Natural killer cell (primary cell): ENCODE results near the gene ARL15. TPM values are rescaled to one million over a fixed set of nuclear protein-coding genes. Genes with fewer than 3 reads are reported as not detected.

Experiments
- ATAC-seq, 3 donors: fragments of 150-1000 bp in 2 of 3; fragments of 200-7000 bp in 1 of 3; cut with Tn5 transposase; 1 replicate in 1 of 3; 2 replicates in 2 of 3; pipeline ENCODE4 v1.10.0; 2021; ENCODE audit warnings: mild to moderate bottlenecking in 2 of 3, moderate library complexity in 2 of 3
- DNase-seq, 2 donors: peaks; one replicate each; pipeline versions ENCODE4 v3.0.0 to v3.0.0-alpha.2; 2013 to 2021; ENCODE audit warnings: mixed read lengths in 1 of 2
- H3K27ac ChIP-seq: one replicate; pipeline ENCODE4 v1.5.1; 2013; ENCODE audit warnings: mild to moderate bottlenecking, low read length
- H3K27me3 ChIP-seq: one replicate; pipeline ENCODE4 v1.6.1; 2013; ENCODE audit warnings: low read length; ENCODE audit not compliant: control insufficient read depth, insufficient read depth
- H3K36me3 ChIP-seq: one replicate; pipeline ENCODE4 v1.6.1; 2013; ENCODE audit warnings: low read length; ENCODE audit not compliant: control insufficient read depth, insufficient read depth
- H3K4me1 ChIP-seq: one replicate; pipeline ENCODE4 v1.6.1; 2013; ENCODE audit warnings: low read length; ENCODE audit not compliant: control insufficient read depth, insufficient read depth
- H3K4me3 ChIP-seq: one replicate; pipeline ENCODE4 v1.5.1; 2013; ENCODE audit warnings: low read length
- H3K9me3 ChIP-seq: one replicate; pipeline ENCODE4 v1.6.1; 2013; ENCODE audit warnings: low read length; ENCODE audit not compliant: control insufficient read depth, insufficient read depth
- H3K27ac Mint-ChIP-seq, 2 donors: one replicate each; pipeline ENCODE4 v1.8.0; 2022; ENCODE audit warnings: mild to moderate bottlenecking in 2 of 2, mixed read lengths in 2 of 2, moderate library complexity in 1 of 2
- H3K27me3 Mint-ChIP-seq, 2 donors: one replicate each; pipeline ENCODE4 v1.8.0; 2022; ENCODE audit warnings: low read depth in 2 of 2, mixed read lengths in 2 of 2
- H3K36me3 Mint-ChIP-seq: one replicate; pipeline ENCODE4 v1.8.0; 2022; ENCODE audit warnings: mixed read lengths
- H3K4me1 Mint-ChIP-seq, 2 donors: one replicate each; pipeline ENCODE4 v1.8.0; 2022; ENCODE audit warnings: mixed read lengths in 2 of 2
- H3K4me3 Mint-ChIP-seq: one replicate; pipeline ENCODE4 v1.8.0; 2022; ENCODE audit warnings: mild to moderate bottlenecking, moderate library complexity, mixed read lengths
- H3K9me3 Mint-ChIP-seq, 2 donors: one replicate each; pipeline ENCODE4 v1.8.0; 2022; ENCODE audit warnings: mixed read lengths in 2 of 2
- CTCF ChIP-seq: fragments of 200-600 bp; IDR thresholded peaks from one replicate; pipeline ENCODE4 v1.8.0; 2022; ENCODE audit warnings: antibody characterized with exemption
- WGBS: methylation state at CpG from one replicate; pipeline ENCODE4 v1.1.7; 2013; ENCODE audit warnings: missing lambda C conversion rate; ENCODE audit not compliant: insufficient coverage; 5-methylcytosine and 5-hydroxymethylcytosine counted together
- intact Hi-C: fragments of 100-400 bp; cut with micrococcal nuclease; formaldehyde crosslinking; loops from one replicate; pipeline ENCODE4 v1.14.2; 2022
- total RNA-seq, 4 donors: library from RNA; stranded (reverse); fragments of 120-200 nt in 1 of 4; gene quantifications; one replicate each; pipeline versions ENCODE4 v1.2.3 to v1.2.4, GENCODE V29; 2013 to 2022

ARL15 gene
- total RNA-seq, 3 donors from 2014 or later (not counting 1 experiment from before 2014, with no cell fraction given): 28.9 to 35.1 (median 33.1) TPM

- ATAC-seq (no peak), DNase-seq (no peak)
- Histone ChIP-seq H3K36me3 (no peaks in the 10 kb centered on the region), H3K27ac (no peak overlapping the region), H3K4me3 (no peak overlapping the region), H3K27me3 (no peaks in the 10 kb centered on the region), H3K4me1 (no peaks in the 10 kb centered on the region), H3K9me3 (peaks cover 2% of the 10 kb centered on the region)
- no peaks in the 10 kb centered on the region for H3K27me3 Mint-ChIP-seq
- H3K9me3 Mint-ChIP-seq: no peaks in the 10 kb centered on the region
- no peak overlapping the region for H3K27ac Mint-ChIP-seq
- H3K4me3 Mint-ChIP-seq: no peak overlapping the region
- WGBS: 100% methylated on average over 1 of the region's 2 CpGs
- H3K36me3 Mint-ChIP-seq: no peaks in the 10 kb centered on the region
- no peak for TF ChIP-seq CTCF
- intact Hi-C loops: no loop called here
- H3K4me1 Mint-ChIP-seq: peaks cover 39% of the 10 kb centered on the region in 2 donors
These were observed 25.8 kb downstream of the ARL15 start for GRCh38 chr5:54284586-54284985.

GRCh38 chr5:54282876-54283275 lies 27.5 kb downstream of the ARL15 start:
- Mint-ChIP-seq H3K9me3 (no peaks in the 10 kb centered on the region), H3K4me3 (no peak overlapping the region), H3K4me1 (peaks cover 39 to 44% of the 10 kb centered on the region in 2 donors), H3K27ac (no peak overlapping the region), H3K27me3 (no peaks in the 10 kb centered on the region), H3K36me3 (no peaks in the 10 kb centered on the region)
- Histone ChIP-seq H3K27ac (no peak overlapping the region), H3K4me3 (no peak overlapping the region), H3K4me1 (no peaks in the 10 kb centered on the region), H3K36me3 (peaks cover 4% of the 10 kb centered on the region), H3K27me3 (no peaks in the 10 kb centered on the region), H3K9me3 (no peaks in the 10 kb centered on the region)
- WGBS: 61% methylated on average over 1 of the region's 3 CpGs
- intact Hi-C loops: no loop called here
- DNase-seq: no peak
- TF ChIP-seq CTCF: no peak
- no peak for ATAC-seq

GRCh38 chr5:54281960-54282692 lies 28.2 kb downstream of the ARL15 start:
- Histone ChIP-seq H3K27ac (no peak overlapping the region), H3K36me3 (peaks cover 4% of the 10 kb centered on the region), H3K4me1 (no peaks in the 10 kb centered on the region), H3K4me3 (no peak overlapping the region), H3K9me3 (no peaks in the 10 kb centered on the region), H3K27me3 (no peaks in the 10 kb centered on the region)
- H3K4me3 Mint-ChIP-seq: no peak overlapping the region
- ATAC-seq (no peak), DNase-seq (no peak)
- no peaks in the 10 kb centered on the region for H3K27me3 Mint-ChIP-seq
- WGBS: 100% methylated on average over 1 of the region's 3 CpGs
- H3K27ac Mint-ChIP-seq: no peak overlapping the region
- intact Hi-C loops: no loop called here
- no peaks in the 10 kb centered on the region for H3K36me3 Mint-ChIP-seq
- no peaks in the 10 kb centered on the region for H3K9me3 Mint-ChIP-seq
- H3K4me1 Mint-ChIP-seq: peaks cover 31 to 38% of the 10 kb centered on the region in 2 donors
- no peak for TF ChIP-seq CTCF

GRCh38 chr5:54279960-54280359 lies 30.4 kb downstream of the ARL15 start:
- Histone ChIP-seq H3K27ac (no peak overlapping the region), H3K9me3 (no peaks in the 10 kb centered on the region), H3K36me3 (peaks cover 4% of the 10 kb centered on the region), H3K4me1 (no peaks in the 10 kb centered on the region), H3K27me3 (no peaks in the 10 kb centered on the region), H3K4me3 (no peak overlapping the region)
- 91% methylated on average over 3 of the region's 3 CpGs for WGBS
- Mint-ChIP-seq H3K9me3 (no peaks in the 10 kb centered on the region), H3K27ac (no peak overlapping the region), H3K27me3 (no peaks in the 10 kb centered on the region), H3K36me3 (no peaks in the 10 kb centered on the region), H3K4me3 (no peak overlapping the region), H3K4me1 (peaks cover 35 to 43% of the 10 kb centered on the region in 2 donors)
- ATAC-seq (no peak), DNase-seq (no peak)
- TF ChIP-seq CTCF: no peak
- intact Hi-C loops: no loop called here
